Neural cell (in vitro differentiated cells): ENCODE measurements around the gene HOXB6.

Experiments
- EZH2 ChIP-seq: fragments of 200-600, 300-800 bp; shearing (Covaris generic), sonication (generic); IDR thresholded peaks from 2 replicates; pipeline ENCODE4 v1.6.1; 2014; ENCODE audit warnings: antibody characterized with exemption, low read length, borderline replicate concordance, mild to moderate bottlenecking; ENCODE audit not compliant: insufficient read depth, poor library complexity, severe bottlenecking
- MXI1 ChIP-seq: fragments of 450-650 bp; conservative IDR thresholded peaks from 2 replicates; pipeline ENCODE4 v1.6.1; 2014; ENCODE audit warnings: antibody characterized with exemption, mild to moderate bottlenecking; ENCODE audit not compliant: poor library complexity, severe bottlenecking
- POLR2AphosphoS5 ChIP-seq: IDR thresholded peaks from 2 replicates; pipeline ENCODE4 v1.6.1; 2012
- RAD21 ChIP-seq: fragments of 450-650 bp; conservative IDR thresholded peaks from 2 replicates; pipeline ENCODE4 v1.6.1; 2014; ENCODE audit warnings: antibody characterized with exemption, mild to moderate bottlenecking, moderate library complexity
- TF ChIP-seq, protein P1 (sequence below): fragments of 450-650 bp; IDR thresholded peaks from 2 replicates; pipeline ENCODE4 v1.5.1; 2014; ENCODE audit warnings: antibody characterized with exemption, mild to moderate bottlenecking, moderate library complexity; ENCODE audit not compliant: poor library complexity, severe bottlenecking
- TF ChIP-seq, protein P2 (sequence below): IDR thresholded peaks from 2 replicates; pipeline ENCODE4 v1.6.1; 2012; ENCODE audit warnings: borderline replicate concordance

DNA sequence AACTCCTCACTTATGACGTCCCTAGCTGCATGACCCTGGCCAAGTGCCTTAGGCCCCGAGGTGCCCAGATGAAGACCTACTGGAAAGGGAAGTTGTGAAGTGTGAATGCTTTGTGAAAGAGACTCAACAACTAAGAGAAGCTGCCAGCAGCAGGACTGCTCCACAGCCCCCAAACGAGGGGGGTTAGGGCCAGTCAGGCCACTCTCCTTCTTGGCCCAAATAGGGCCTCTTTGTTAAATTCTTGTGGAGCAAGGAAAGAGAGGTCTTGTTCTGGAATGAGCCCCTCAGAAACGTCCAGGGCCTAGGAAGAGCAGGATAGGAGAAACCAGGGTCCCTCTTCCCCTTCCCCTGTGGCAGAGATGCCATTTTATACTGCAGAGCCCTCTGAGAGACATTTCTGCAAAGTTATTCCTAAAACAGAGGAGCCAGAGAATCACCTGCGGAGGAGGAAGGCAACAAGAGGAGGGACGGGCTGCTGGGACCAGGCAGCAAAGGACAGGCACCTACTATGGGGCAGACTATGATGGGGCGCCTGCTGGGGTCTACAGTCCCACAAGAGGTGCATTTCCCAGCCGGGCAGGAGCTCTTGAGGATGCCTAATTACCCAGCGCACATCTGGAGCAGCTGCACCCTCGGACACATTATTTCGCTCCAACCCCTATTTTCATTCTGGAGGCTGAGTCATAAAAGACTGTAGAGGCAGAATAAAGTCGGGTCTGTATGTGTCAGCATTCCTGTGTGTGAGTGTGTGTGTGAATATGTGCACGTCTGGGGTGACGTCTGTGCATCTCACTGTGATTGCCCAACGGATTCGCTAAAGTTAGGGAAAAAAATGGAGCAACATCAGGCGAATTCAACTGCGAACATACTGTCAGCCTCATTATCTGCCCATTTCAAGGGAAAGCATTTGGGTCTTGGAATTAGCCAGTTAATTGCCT lies 32.8 kb upstream of the HOXB6 start:
- TF ChIP-seq, protein P1, sequence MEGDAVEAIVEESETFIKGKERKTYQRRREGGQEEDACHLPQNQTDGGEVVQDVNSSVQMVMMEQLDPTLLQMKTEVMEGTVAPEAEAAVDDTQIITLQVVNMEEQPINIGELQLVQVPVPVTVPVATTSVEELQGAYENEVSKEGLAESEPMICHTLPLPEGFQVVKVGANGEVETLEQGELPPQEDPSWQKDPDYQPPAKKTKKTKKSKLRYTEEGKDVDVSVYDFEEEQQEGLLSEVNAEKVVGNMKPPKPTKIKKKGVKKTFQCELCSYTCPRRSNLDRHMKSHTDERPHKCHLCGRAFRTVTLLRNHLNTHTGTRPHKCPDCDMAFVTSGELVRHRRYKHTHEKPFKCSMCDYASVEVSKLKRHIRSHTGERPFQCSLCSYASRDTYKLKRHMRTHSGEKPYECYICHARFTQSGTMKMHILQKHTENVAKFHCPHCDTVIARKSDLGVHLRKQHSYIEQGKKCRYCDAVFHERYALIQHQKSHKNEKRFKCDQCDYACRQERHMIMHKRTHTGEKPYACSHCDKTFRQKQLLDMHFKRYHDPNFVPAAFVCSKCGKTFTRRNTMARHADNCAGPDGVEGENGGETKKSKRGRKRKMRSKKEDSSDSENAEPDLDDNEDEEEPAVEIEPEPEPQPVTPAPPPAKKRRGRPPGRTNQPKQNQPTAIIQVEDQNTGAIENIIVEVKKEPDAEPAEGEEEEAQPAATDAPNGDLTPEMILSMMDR: no peak
- TF ChIP-seq POLR2AphosphoS5 (no peak), RAD21 (no peak), MXI1 (no peak), EZH2 (no peak)
- TF ChIP-seq, protein P2, sequence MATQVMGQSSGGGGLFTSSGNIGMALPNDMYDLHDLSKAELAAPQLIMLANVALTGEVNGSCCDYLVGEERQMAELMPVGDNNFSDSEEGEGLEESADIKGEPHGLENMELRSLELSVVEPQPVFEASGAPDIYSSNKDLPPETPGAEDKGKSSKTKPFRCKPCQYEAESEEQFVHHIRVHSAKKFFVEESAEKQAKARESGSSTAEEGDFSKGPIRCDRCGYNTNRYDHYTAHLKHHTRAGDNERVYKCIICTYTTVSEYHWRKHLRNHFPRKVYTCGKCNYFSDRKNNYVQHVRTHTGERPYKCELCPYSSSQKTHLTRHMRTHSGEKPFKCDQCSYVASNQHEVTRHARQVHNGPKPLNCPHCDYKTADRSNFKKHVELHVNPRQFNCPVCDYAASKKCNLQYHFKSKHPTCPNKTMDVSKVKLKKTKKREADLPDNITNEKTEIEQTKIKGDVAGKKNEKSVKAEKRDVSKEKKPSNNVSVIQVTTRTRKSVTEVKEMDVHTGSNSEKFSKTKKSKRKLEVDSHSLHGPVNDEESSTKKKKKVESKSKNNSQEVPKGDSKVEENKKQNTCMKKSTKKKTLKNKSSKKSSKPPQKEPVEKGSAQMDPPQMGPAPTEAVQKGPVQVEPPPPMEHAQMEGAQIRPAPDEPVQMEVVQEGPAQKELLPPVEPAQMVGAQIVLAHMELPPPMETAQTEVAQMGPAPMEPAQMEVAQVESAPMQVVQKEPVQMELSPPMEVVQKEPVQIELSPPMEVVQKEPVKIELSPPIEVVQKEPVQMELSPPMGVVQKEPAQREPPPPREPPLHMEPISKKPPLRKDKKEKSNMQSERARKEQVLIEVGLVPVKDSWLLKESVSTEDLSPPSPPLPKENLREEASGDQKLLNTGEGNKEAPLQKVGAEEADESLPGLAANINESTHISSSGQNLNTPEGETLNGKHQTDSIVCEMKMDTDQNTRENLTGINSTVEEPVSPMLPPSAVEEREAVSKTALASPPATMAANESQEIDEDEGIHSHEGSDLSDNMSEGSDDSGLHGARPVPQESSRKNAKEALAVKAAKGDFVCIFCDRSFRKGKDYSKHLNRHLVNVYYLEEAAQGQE: no peak
